DOHH2 (cell line): ENCODE data around the gene DMGDH.
A peak's percentile ranks its signal among the peaks of the same experiment; 100 is the strongest.

Experiments used
- H3F3A ChIP-seq: fragments of 200-600 bp; sonication (generic), shearing (Covaris generic); 2 replicates; pipeline ENCODE4 v1.6.0; 2016; ENCODE audit warnings: antibody characterized with exemption, mild to moderate bottlenecking; ENCODE audit not compliant: control insufficient read depth, insufficient read depth
- H3K27ac ChIP-seq: fragments of 200-600 bp; sonication (generic); 2 replicates; pipeline ENCODE4 v1.5.1; 2014; ENCODE audit warnings: low read depth, mild to moderate bottlenecking, low read length, moderate library complexity
- H3K27me3 ChIP-seq: fragments of 200-600 bp; sonication (generic); 2 replicates; pipeline ENCODE4 v1.6.1; 2014; ENCODE audit warnings: mild to moderate bottlenecking, low read length, mixed read lengths; ENCODE audit not compliant: control insufficient read depth
- H3K36me3 ChIP-seq: fragments of 200-600 bp; sonication (generic); 2 replicates; pipeline ENCODE4 v1.6.1; 2014; ENCODE audit warnings: mild to moderate bottlenecking, low read length, moderate library complexity, mixed read lengths; ENCODE audit not compliant: control insufficient read depth
- H3K4me1 ChIP-seq: fragments of 200-600 bp; sonication (generic); 2 replicates; pipeline ENCODE4 v1.6.1; 2014; ENCODE audit warnings: mild to moderate bottlenecking, low read length, mixed read lengths; ENCODE audit not compliant: control insufficient read depth
- H3K4me2 ChIP-seq: fragments of 200-600 bp; sonication (generic); 2 replicates; pipeline ENCODE4 v1.6.0; 2014; ENCODE audit warnings: mild to moderate bottlenecking, low read length, moderate library complexity
- H3K4me3 ChIP-seq: fragments of 200-600 bp; sonication (generic); 2 replicates; pipeline ENCODE4 v1.5.1; 2014; ENCODE audit warnings: mild to moderate bottlenecking, low read length, mixed read lengths
- H3K79me2 ChIP-seq: fragments of 200-600 bp; sonication (generic); 2 replicates; pipeline ENCODE4 v1.6.1; 2014; ENCODE audit warnings: mild to moderate bottlenecking, low read length, mixed read lengths; ENCODE audit not compliant: control insufficient read depth
- H3K9me2 ChIP-seq: fragments of 200-600 bp; sonication (generic); replicated peaks from 2 replicates; pipeline ENCODE4 v1.6.1; 2014; ENCODE audit warnings: mild to moderate bottlenecking, low read length, mixed read lengths; ENCODE audit not compliant: control insufficient read depth
- H3K9me3 ChIP-seq: fragments of 200-600 bp; sonication (generic); 2 replicates; pipeline ENCODE4 v1.6.1; 2014; ENCODE audit warnings: antibody characterized with exemption, low read length, mixed read lengths; ENCODE audit not compliant: control insufficient read depth, insufficient read depth
- H4K20me1 ChIP-seq: fragments of 200-600 bp; sonication (generic); 2 replicates; pipeline ENCODE4 v1.6.0; 2014; ENCODE audit warnings: low read depth, mild to moderate bottlenecking, antibody characterized with exemption, low read length, moderate library complexity; ENCODE audit not compliant: control insufficient read depth, insufficient read depth
- CTCF ChIP-seq: fragments of 200-600 bp; sonication (generic); IDR thresholded peaks from one replicate; pipeline ENCODE4 v1.5.1; 2014; ENCODE audit warnings: antibody characterized with exemption, mild to moderate bottlenecking, low read depth, low read length; ENCODE audit not compliant: poor library complexity, severe bottlenecking
- EZH2phosphoT487 ChIP-seq: fragments of 200-600 bp; sonication (generic); IDR thresholded peaks from 2 replicates; pipeline ENCODE4 v1.6.1; 2017; ENCODE audit warnings: borderline replicate concordance, mild to moderate bottlenecking, antibody characterized with exemption, low read length, moderate library complexity, mixed read lengths

The DMGDH gene

GRCh38 chr5:79021753-79022152 lies 47.7 kb downstream of the DMGDH start:
- Histone ChIP-seq H3K9me2 (no peaks in the 10 kb centered on the region), H3K27me3 (peaks cover 36% of the 10 kb centered on the region), H3K4me1 (0 out of 2 replicates have a peak, but pooled peaks cover 3% of the 10 kb centered on the region), H3K36me3 (no peaks in the 10 kb centered on the region), H3K4me2 (no peak overlapping the region), H3K79me2 (no peaks in the 10 kb centered on the region), H3F3A (no peaks in the 10 kb centered on the region), H3K4me3 (no peak overlapping the region), H4K20me1 (no peaks in the 10 kb centered on the region), H3K27ac (no peak overlapping the region), H3K9me3 (no peaks in the 10 kb centered on the region)
- TF ChIP-seq CTCF, result no peak
- TF ChIP-seq EZH2phosphoT487, result no peak

DNA sequence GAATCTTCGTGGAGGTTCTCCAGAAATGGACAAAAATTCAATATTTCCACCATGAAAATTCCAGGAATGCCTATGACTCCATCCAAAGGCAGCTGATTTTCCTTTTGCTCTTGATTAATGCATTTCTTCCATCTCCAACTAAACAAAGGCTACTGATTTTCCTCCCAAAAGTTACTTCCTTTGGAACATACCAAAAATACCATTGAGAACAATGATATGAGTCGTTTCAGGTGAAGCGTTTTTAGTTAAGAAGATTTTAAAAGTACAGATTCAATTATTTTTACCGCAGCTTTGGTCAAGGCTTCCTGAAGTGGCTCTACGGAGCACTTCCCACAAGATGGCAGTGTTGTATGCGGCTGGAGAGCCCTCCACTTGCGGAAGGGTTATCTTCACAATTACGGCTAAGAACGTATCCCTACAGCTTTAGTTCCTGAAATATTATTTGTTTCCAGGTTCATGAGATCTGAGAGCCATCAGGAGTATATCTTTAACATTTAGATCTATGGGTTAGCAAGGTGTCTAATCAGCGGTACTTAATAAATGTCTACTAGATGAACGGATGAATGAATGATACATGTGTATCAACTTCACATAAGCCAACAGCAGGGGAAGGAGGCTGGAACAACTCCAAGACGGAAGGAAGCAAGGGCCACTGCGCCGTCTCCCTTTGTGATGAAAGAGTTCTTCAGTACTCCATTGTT lies 48.5 kb downstream of the DMGDH start:
- Histone ChIP-seq H3K36me3 (no peaks in the 10 kb centered on the region), H3K27me3 (peaks cover 32% of the 10 kb centered on the region), H3K27ac (no peak overlapping the region), H3K79me2 (no peaks in the 10 kb centered on the region), H3F3A (no peaks in the 10 kb centered on the region), H4K20me1 (no peaks in the 10 kb centered on the region), H3K9me2 (no peaks in the 10 kb centered on the region), H3K9me3 (no peaks in the 10 kb centered on the region), H3K4me1 (0 out of 2 replicates have a peak, but pooled peaks cover 3% of the 10 kb centered on the region), H3K4me2 (no peak overlapping the region), H3K4me3 (no peak overlapping the region)
- no peak for TF ChIP-seq EZH2phosphoT487
- peak; percentile 71 for TF ChIP-seq CTCF

DNA sequence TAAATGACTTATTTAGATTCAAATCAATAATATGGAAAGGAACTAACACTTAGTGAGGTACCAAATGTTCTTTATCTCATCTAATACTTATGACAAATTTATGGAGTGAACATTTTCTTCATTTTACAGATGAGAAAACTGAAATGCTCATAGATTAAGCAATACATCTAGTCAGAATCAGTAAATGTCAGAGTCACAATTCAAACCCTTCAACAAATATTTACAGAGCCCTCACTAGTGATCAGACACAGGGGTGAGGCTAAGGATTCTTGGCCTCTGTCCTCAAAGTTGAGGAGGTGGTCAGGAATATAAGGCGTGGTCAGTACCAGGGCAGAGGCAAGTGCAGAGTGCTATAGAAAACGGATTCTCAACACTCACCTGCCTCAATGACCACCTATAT lies 54.8 kb downstream of the DMGDH start:
- H3K79me2 ChIP-seq, result no peaks in the 10 kb centered on the region
- no peaks in the 10 kb centered on the region for H3K9me2 ChIP-seq
- no peaks in the 10 kb centered on the region for H4K20me1 ChIP-seq
- H3K27me3 ChIP-seq, result peaks cover 22% of the 10 kb centered on the region
- H3K27ac ChIP-seq, result no peak overlapping the region
- no peaks in the 10 kb centered on the region for H3K4me1 ChIP-seq
- H3K4me3 ChIP-seq, result no peak overlapping the region
- H3F3A ChIP-seq, result no peaks in the 10 kb centered on the region
- TF ChIP-seq EZH2phosphoT487 (no peak), CTCF (no peak)
- no peak overlapping the region for H3K4me2 ChIP-seq
- no peaks in the 10 kb centered on the region for H3K36me3 ChIP-seq
- no peaks in the 10 kb centered on the region for H3K9me3 ChIP-seq
